ENCODE measurements around the gene LRRC3B.

LRRC3B gene

GRCh38 chr3:26621176-26621575, 1.4 kb upstream of the LRRC3B start:
- in situ Hi-C loops (cut with HindIII; ENCODE audit: low sequenced_read_pairs): no loop called here
- DNase-seq (ENCODE audit: low read depth): no peak
- TF ChIP-seq CTCF (IDR thresholded peaks at IDR 0.05; ENCODE audit: low read depth, low read length, missing control alignments): no peak
- H3K4me3 ChIP-seq (ENCODE audit: low read depth, low read length): no peak overlapping the region

- in situ Hi-C loops (cut with HindIII; ENCODE audit: low sequenced_read_pairs): no loop called here
- DNase-seq (ENCODE audit: low read depth): no peak
- peak overlapping the region; percentile 20 for H3K4me3 ChIP-seq (ENCODE audit: low read depth, low read length)
- no peak for TF ChIP-seq CTCF (IDR thresholded peaks at IDR 0.05; ENCODE audit: low read depth, low read length, missing control alignments)
Observed at GRCh38 chr3:26621906-26622620, 509 bp upstream of the LRRC3B start.

- in situ Hi-C loops (cut with HindIII; ENCODE audit: low sequenced_read_pairs): no loop called here
- H3K4me3 ChIP-seq (ENCODE audit: low read depth, low read length): no peak overlapping the region
- TF ChIP-seq CTCF (IDR thresholded peaks at IDR 0.05; ENCODE audit: low read depth, low read length, missing control alignments): no peak
- no peak for DNase-seq (ENCODE audit: low read depth)
Observed at GRCh38 chr3:26623419-26624208, 1.0 kb downstream of the LRRC3B start.

- H3K4me3 ChIP-seq (ENCODE audit: low read depth, low read length): no peak overlapping the region
- DNase-seq (ENCODE audit: low read depth): no peak
- in situ Hi-C loops (cut with HindIII; ENCODE audit: low sequenced_read_pairs): no loop called here
- TF ChIP-seq CTCF (IDR thresholded peaks at IDR 0.05; ENCODE audit: low read depth, low read length, missing control alignments): no peak
Observed at GRCh38 chr3:26624209-26624765, 1.7 kb downstream of the LRRC3B start.

- in situ Hi-C loops (cut with HindIII; ENCODE audit: low sequenced_read_pairs): no loop called here
- H3K4me3 ChIP-seq (ENCODE audit: low read depth, low read length): no peak overlapping the region
- no peak for DNase-seq (ENCODE audit: low read depth)
- no peak for TF ChIP-seq CTCF (IDR thresholded peaks at IDR 0.05; ENCODE audit: low read depth, low read length, missing control alignments)
Observed at GRCh38 chr3:26625187-26625586, 2.6 kb downstream of the LRRC3B start.

GRCh38 chr3:26627080-26627479, 4.5 kb downstream of the LRRC3B start:
- in situ Hi-C loops (cut with HindIII; ENCODE audit: low sequenced_read_pairs): no loop called here
- DNase-seq (ENCODE audit: low read depth): no peak
- no peak for TF ChIP-seq CTCF (IDR thresholded peaks at IDR 0.05; ENCODE audit: low read depth, low read length, missing control alignments)
- no peak overlapping the region for H3K4me3 ChIP-seq (ENCODE audit: low read depth, low read length)

All from astrocyte of the cerebellum (primary cell).